ENCODE data around the gene METTL3. TPM values are rescaled to one million over a fixed set of nuclear protein-coding genes. Genes with fewer than 3 reads are reported as not detected.

METTL3 gene
- polyA plus RNA-seq, 1 donor: 44.8 TPM

GRCh38 chr14:21476925-21477681 lies 34.0 kb downstream of the METTL3 start, which contains the start of the genes RAB2B and TOX4:
TSS of gene RAB2B (minus strand) at chr14:21476959. CDS start at chr14:21476872, 87 bp downstream.
TSS of gene TOX4 (plus strand) at chr14:21477195. CDS start at chr14:21477279, 84 bp downstream.
- peak; percentile 99 for DNase-seq (ENCODE audit: low read depth)

GRCh38 chr14:21476523-21476924 lies 34.6 kb downstream of the METTL3 start:
- peak; percentile 20 for DNase-seq (ENCODE audit: low read depth)

- peak; percentile 4 for DNase-seq (ENCODE audit: low read depth)
Observed at GRCh38 chr14:21475767-21476522, 35.2 kb downstream of the METTL3 start.

GRCh38 chr14:21467616-21468015 lies 43.5 kb downstream of the METTL3 start:
- DNase-seq (ENCODE audit: low read depth): no peak

- peak; percentile 99 for DNase-seq (ENCODE audit: low read depth)
Observed at GRCh38 chr14:21455912-21456667, 55.0 kb downstream of the METTL3 start, which contains the start of gene CHD8. TSS of gene CHD8 (minus strand) at chr14:21456123. CDS start at chr14:21431643, 24,480 bp downstream.

- DNase-seq (ENCODE audit: low read depth): no peak
Observed at GRCh38 chr14:21455592-21455911, 55.6 kb downstream of the METTL3 start.

- DNase-seq (ENCODE audit: low read depth): no peak
Observed at GRCh38 chr14:21454843-21455544, 56.1 kb downstream of the METTL3 start.

- DNase-seq (ENCODE audit: low read depth): no peak
Observed at GRCh38 chr14:21449899-21450216, 61.3 kb downstream of the METTL3 start.

Other genes with a start within 250 kb of the METTL3 start
- gene HNRNPC, start 241.9 kb downstream of the METTL3 start, polyA plus RNA-seq (ENCODE audit: insufficient read length): 401 TPM
- 0.82 TPM for gene RPGRIP1, start 231.3 kb downstream of the METTL3 start, polyA plus RNA-seq (ENCODE audit: insufficient read length)
- gene SUPT16H, start 127.3 kb downstream of the METTL3 start, polyA plus RNA-seq (ENCODE audit: insufficient read length): 71.7 TPM
- gene CHD8, start 55.2 kb downstream of the METTL3 start, polyA plus RNA-seq (ENCODE audit: insufficient read length): 38.0 TPM
- 19.0 TPM for gene RAB2B, start 34.4 kb downstream of the METTL3 start, polyA plus RNA-seq (ENCODE audit: insufficient read length)
- gene TOX4, start 34.1 kb downstream of the METTL3 start, polyA plus RNA-seq (ENCODE audit: insufficient read length): 38.5 TPM
- gene SALL2, start 15.0 kb upstream of the METTL3 start, polyA plus RNA-seq (ENCODE audit: insufficient read length): 10.5 TPM
- gene OR10G3, start 68.7 kb upstream of the METTL3 start, polyA plus RNA-seq (ENCODE audit: insufficient read length): not detected
- not detected for gene OR10G2, start 123.6 kb upstream of the METTL3 start, polyA plus RNA-seq (ENCODE audit: insufficient read length)
- not detected for gene OR4E2, start 142.5 kb upstream of the METTL3 start, polyA plus RNA-seq (ENCODE audit: insufficient read length)
- gene OR4E1, start 162.5 kb upstream of the METTL3 start, polyA plus RNA-seq (ENCODE audit: insufficient read length): not detected

Measured in forelimb muscle (tissue), 1 donor.